Stimulated activated CD4-positive, alpha-beta T cell treated with anti-CD3 and anti-CD28 coated beads, TNF-alpha, amount 100 ng/mL, for 1 hour (primary cell): Measurements from ENCODE around the gene NDE1.
"Not testable (repeated sequence)": the region's sequence is repeated elsewhere in the genome, so short reads cannot be mapped to it uniquely, and the experiment has no call there.

Experiments used
- DNase-seq, 3 donors: peaks; one replicate each; pipeline ENCODE4 v3.0.0-alpha.2; 2020; ENCODE audit warnings: low read depth in 3 of 3, low spot score in 1 of 3

Gene NDE1

GRCh38 chr16:15692508-15692907 lies 42.5 kb downstream of the NDE1 start:
- not testable (repeated sequence) for DNase-seq

DNA sequence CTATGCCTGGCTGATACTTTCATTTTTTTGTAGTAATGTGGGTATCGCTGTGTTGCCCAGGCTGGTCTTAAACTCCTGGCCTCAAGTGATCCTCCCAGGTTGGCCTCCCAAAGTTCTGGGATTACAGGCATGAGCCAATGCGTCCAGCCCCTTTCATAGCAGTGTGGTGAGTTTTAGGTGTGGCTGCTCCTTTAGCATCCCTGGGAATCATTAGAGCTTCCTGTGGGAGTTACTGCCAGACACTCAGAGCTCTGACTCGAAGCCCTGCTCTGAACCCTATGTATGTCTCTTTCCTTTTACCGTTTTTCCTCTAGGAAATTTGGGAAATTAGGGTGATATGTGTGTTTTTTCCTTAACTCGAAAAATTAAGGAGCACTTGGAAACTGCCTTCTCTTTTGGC lies 44.5 kb downstream of the NDE1 start:
- DNase-seq, result no peak

DNA sequence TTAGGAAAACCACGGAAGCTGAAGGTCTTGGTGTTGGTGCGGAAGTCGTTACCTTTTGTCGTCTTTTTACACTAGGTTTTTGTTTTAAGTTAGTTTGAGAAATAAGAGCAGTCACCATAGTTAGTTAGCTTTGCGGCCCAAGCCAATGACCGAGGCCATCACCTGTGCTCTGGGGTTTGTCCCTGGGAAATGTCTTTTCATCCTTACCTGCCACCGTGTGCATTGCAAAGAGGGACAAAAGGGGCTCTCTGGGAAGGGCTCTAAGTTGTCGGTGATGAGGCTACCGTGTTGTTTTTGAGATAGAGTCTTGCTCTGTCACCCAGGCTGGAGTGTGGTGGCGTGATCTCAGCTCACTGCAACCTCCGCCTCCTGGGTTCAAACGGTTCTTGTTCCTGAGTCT lies 49.8 kb downstream of the NDE1 start:
- DNase-seq, result no peak

DNA sequence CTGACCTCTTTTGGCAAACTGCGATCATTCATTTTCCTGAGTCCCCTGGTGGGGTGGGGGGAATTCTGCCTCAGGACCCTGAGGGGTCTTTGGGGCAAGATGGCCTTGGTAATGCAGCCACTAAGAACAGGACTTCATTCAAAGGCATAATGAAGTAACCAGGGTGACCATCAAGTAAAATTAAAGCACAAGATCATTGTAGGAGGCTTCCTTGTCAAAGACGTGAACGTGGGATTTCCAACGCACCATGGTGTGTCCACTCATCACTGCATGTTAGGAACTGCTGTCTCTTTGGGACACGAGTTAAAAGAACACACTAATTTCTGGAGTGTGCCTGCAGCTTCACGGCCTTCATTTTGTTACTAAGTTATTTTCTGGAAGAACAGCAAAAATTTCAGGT lies 51.3 kb downstream of the NDE1 start:
- no peak for DNase-seq

GRCh38 chr16:15701975-15702970 lies 52.2 kb downstream of the NDE1 start:
- no peak for DNase-seq

GRCh38 chr16:15703029-15703736 lies 53.1 kb downstream of the NDE1 start:
- DNase-seq, result no peak

- peak; percentile 24 to 73 (median 44) for DNase-seq
Measured at GRCh38 chr16:15704545-15704987, 54.5 kb downstream of the NDE1 start.

GRCh38 chr16:15705064-15705565 lies 55.1 kb downstream of the NDE1 start:
- DNase-seq, result no peak

- no peak for DNase-seq
Measured at GRCh38 chr16:15707332-15707731, 57.3 kb downstream of the NDE1 start.

DNA sequence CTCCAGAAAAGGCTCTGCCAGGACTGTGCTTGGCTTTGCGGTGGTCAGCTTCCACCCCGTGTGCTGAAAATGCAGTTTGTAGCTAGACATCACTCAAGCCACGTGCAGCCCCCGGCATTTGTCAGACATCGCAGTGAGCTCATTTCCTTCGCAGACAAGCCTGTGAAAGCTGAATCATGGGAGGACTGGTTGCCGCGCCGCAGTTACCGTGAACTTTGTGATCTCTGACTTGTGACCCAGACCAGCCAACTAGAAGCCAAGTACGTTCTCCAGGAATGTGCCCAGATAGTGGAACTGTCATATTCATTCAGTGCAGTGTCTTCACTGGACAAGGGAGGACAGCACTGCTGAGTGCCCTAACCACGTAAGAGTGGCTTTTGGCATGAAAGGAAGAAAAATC lies 58.1 kb downstream of the NDE1 start:
- no peak for DNase-seq

DNA sequence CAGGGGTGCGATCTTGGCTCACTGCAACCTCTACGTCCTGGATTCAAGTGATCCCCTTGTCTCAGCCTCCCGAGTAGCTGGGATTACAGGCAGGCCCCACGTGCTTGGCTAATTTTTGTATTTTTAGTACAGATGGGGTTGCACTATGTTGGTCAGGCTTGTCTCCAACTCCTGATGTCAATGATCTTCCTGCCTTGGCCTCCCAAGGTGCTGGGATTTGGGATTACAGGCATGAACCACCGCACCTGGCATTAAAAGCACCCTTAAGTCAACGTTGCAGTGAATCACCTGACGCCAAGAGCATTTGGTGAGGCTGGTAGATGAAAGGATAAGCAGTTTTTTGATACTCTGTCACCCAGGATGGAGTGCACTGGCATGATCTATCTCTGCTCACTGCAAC lies 59.0 kb downstream of the NDE1 start:
- no peak for DNase-seq

- no peak for DNase-seq
Measured at GRCh38 chr16:15714393-15715172, 64.5 kb downstream of the NDE1 start.

DNA sequence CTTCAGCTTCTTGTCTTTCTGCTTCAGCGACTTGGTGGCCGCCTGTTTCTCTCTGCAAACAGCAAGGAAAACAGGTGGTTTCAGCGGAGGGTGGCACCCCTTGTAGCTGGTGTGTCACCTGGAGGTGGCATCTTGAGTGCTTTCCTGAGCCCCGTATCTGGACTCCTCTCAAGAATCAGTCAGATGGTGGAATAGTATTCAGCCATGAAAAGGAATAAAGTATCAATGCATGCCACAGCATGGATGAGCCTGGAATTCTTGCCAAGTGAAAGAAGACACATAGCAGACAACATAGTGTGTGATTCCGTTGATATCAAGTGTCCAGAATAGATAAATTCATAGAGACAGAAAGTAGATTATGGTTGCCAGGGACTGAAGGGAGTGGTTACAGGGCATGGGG lies 65.2 kb downstream of the NDE1 start:
- DNase-seq, result no peak

GRCh38 chr16:15716694-15717447 lies 66.8 kb downstream of the NDE1 start:
- DNase-seq, result no peak

DNA sequence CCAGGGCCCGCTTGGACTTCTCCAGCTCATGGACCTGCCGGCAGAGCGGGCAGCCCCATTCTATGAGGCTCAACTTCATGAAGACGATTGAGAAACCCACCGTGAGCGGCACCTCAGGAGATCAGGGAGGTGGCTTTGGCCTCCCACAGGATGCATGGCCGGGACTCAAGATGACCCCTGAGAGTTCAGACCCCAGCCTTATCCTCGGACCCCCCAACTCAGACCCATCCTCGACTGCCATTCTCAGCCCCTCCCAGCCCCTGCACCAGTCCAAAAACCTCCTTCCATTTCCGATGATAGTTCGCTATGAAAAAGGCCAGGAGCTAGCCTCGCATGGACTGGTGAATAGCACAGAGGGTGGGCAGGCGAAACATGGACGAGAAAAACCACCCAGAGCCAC lies 71.0 kb downstream of the NDE1 start:
- no peak for DNase-seq

DNA sequence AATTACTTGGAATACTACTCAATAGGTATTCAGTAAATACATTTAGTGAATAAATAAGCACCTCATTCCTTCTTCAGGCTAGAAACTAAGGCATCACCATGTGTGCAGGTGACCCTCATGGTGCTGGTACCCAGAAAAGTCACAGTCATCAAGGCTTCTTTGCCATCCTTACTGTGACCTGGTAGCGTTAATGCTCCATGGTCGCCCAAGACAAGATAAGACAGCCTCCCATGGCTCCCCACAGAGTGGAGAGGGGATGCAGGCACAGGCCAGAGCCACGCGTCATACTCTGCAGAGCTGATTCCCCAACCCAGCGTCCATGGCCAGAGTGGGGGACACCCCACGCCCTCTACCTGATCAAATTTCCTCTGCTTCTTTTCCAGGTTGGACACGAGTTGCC lies 73.8 kb downstream of the NDE1 start:
- DNase-seq, result no peak

DNA sequence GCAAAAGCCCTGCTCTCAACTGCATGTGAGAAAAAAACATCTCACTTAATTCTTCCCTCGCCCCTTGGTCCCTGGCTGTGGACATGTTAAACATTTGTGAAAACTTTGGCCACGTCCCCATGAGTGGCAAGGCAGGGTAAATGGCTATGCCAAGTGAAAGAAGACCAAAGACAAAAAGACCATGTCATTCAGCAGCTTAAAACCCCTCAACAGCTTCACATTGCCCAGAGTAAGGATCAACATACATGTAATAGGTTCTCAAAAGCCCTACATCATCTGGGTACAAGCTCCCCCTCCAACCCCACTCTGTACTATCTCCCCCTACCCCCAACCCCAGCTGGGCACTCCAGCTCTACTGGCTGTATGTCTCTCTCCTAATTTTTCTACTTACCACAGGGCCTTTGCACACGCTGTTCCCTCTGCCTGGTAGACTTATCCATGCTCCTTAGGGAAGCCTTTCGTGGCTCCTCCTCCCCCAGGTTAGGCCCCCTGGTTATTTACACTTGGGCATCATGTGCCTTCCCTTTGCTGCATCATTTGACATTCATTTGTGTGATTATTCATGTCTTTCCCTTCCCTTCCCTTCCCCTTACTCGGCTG lies 75.7 kb downstream of the NDE1 start:
- DNase-seq, result no peak

DNA sequence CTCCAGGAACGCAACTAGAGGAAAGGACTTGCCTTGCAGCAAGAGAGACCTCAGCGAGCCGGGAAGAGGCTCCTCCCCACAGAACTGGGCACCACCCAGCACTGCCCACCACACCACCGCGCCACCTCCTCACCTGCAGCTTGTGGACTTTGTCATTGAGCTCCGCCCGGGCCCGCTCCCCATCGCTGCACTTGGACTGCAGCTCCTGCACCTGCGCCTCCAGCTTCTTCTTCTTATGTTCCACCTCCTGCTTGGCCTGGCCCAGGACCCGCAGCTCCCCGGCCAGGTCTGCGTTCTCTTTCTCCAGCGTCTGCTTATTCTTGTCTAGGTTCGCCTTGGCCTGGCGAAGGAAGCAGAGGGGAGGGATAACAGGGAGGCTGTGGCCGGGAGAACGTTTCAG lies 76.7 kb downstream of the NDE1 start:
- DNase-seq, result no peak

DNA sequence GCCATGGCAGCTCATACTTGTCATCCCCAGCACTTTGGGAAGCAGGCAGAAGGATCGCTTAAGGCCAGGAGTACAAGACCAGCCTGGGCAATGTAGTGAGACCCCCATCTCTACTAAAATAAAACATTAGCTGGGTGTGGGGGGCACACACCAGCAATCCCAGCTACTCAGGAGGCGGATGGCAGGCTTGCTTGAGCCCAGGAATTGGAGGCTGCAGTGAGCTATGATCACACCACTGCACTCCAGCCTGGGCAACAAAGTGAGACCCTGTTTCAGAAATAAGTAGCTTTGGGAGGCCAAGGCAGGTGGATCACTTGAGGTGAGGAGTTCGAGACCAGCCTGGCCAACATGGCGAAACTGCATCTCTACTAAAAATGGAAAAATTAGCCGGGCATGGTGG lies 77.7 kb downstream of the NDE1 start:
- not testable (repeated sequence) for DNase-seq

DNA sequence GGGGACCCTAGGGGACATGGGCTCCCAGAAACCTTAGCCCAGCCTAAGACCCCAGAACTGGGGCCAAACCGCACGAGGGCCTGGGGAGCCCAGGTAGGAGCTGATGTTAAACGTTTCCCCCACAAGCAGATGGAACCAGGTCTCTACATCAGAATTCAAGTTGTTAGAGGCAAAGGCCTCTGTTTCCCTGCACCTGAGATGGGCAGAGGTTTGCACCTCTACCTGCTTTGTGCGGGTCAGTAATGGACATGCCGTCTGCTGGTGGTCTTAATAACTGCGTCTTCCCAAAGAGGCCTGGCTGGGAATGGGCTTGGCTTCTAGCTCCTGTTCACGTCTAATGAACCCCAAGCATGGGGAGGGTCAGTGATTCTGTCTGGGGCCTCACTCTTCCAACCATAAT lies 79.1 kb downstream of the NDE1 start:
- no peak for DNase-seq
